GM23338 (cell line): ENCODE data around the gene FUT6. TPM values are rescaled to one million over a fixed set of nuclear protein-coding genes. Genes with fewer than 3 reads are reported as not detected.

ENCODE experiments used
- ATAC-seq: fragments of 200-7000 bp; cut with Tn5 transposase; 3 replicates; pipeline ENCODE4 v1.9.1; 2020
- DNase-seq: peaks from one replicate; pipeline ENCODE4 v3.0.0-alpha.2; 2015; ENCODE audit warnings: low spot score
- H2AFZ ChIP-seq: fragments of 200-600 bp; sonication (generic); 2 replicates; pipeline ENCODE4 v1.8.0; 2016; ENCODE audit warnings: antibody characterized with exemption, mild to moderate bottlenecking, moderate library complexity
- H3F3A ChIP-seq: fragments of 200-600 bp; sonication (generic); replicated peaks from 2 replicates; pipeline ENCODE4 v1.8.0; 2017; ENCODE audit warnings: antibody characterized with exemption, mixed run types, low read depth
- H3K27ac ChIP-seq: fragments of 200-600 bp; sonication (generic); 2 replicates; pipeline ENCODE4 v1.6.1; 2016; ENCODE audit warnings: low read depth
- H3K27me3 ChIP-seq: fragments of 200-600 bp; sonication (generic); 2 replicates; pipeline ENCODE4 v1.8.0; 2016; ENCODE audit warnings: mild to moderate bottlenecking, mixed run types, moderate library complexity; ENCODE audit not compliant: insufficient read depth
- H3K36me3 ChIP-seq: fragments of 200-600 bp; sonication (generic); 2 replicates; pipeline ENCODE4 v1.8.0; 2016; ENCODE audit warnings: mild to moderate bottlenecking; ENCODE audit not compliant: insufficient read depth
- H3K4me1 ChIP-seq: fragments of 200-600 bp; sonication (generic); 2 replicates; pipeline ENCODE4 v1.8.0; 2016; ENCODE audit warnings: mild to moderate bottlenecking, moderate library complexity; ENCODE audit not compliant: insufficient read depth
- H3K4me2 ChIP-seq: fragments of 200-600 bp; sonication (generic); 2 replicates; pipeline ENCODE4 v1.7.1; 2017; ENCODE audit warnings: mixed run types
- H3K4me3 ChIP-seq: fragments of 200-600 bp; sonication (generic); 2 replicates; pipeline ENCODE4 v1.6.1; 2016; ENCODE audit warnings: mixed run types
- H3K79me2 ChIP-seq: fragments of 200-600 bp; sonication (generic); replicated peaks from 2 replicates; pipeline ENCODE4 v1.8.0; 2017; ENCODE audit warnings: mild to moderate bottlenecking; ENCODE audit not compliant: insufficient read depth
- H3K9me2 ChIP-seq: fragments of 200-600 bp; sonication (generic); 2 replicates; pipeline ENCODE4 v1.8.0; 2017; ENCODE audit not compliant: insufficient read depth
- H4K20me1 ChIP-seq: fragments of 200-600 bp; sonication (generic); replicated peaks from 2 replicates; pipeline ENCODE4 v1.8.0; 2017; ENCODE audit warnings: mild to moderate bottlenecking; ENCODE audit not compliant: insufficient read depth
- H3K27ac Mint-ChIP-seq: 2 replicates; pipeline ENCODE4 v1.8.0; 2020; ENCODE audit warnings: inconsistent platforms, mild to moderate bottlenecking, moderate library complexity, mixed read lengths
- H3K27me3 Mint-ChIP-seq: 3 replicates; pipeline ENCODE4 v1.8.0; 2022; ENCODE audit warnings: low read depth, mild to moderate bottlenecking, moderate library complexity, mixed read lengths, inconsistent platforms; ENCODE audit not compliant: insufficient read depth, poor library complexity
- H3K36me3 Mint-ChIP-seq: 3 replicates; pipeline ENCODE4 v1.8.0; 2021; ENCODE audit warnings: low read depth, mild to moderate bottlenecking, inconsistent platforms, moderate library complexity, mixed read lengths
- H3K4me1 Mint-ChIP-seq: 3 replicates; pipeline ENCODE4 v1.8.0; 2020; ENCODE audit warnings: mild to moderate bottlenecking, inconsistent platforms, mixed read lengths
- H3K4me3 Mint-ChIP-seq: 3 replicates; pipeline ENCODE4 v1.8.0; 2021; ENCODE audit warnings: moderate library complexity, mild to moderate bottlenecking, inconsistent platforms, mixed read lengths
- H3K9me3 Mint-ChIP-seq: 3 replicates; pipeline ENCODE4 v1.8.0; 2020; ENCODE audit warnings: moderate library complexity, mild to moderate bottlenecking, inconsistent platforms, mixed read lengths
- EZH2 ChIP-seq: fragments of 200-600 bp; sonication (generic); IDR thresholded peaks from one replicate; pipeline ENCODE4 v1.8.0; 2017; ENCODE audit warnings: antibody characterized with exemption, mild to moderate bottlenecking, low read depth; ENCODE audit not compliant: unreplicated experiment
- JUNB ChIP-seq: IDR thresholded peaks from one replicate; pipeline ENCODE4 v1.6.1; 2016; ENCODE audit warnings: antibody characterized with exemption; ENCODE audit not compliant: unreplicated experiment
- NANOG ChIP-seq: IDR thresholded peaks from 2 replicates; pipeline ENCODE4 v1.6.1; 2016; ENCODE audit warnings: antibody characterized with exemption, borderline replicate concordance
- STAT1 ChIP-seq: IDR thresholded peaks from one replicate; pipeline ENCODE4 v1.6.1; 2016; ENCODE audit warnings: antibody characterized with exemption; ENCODE audit not compliant: unreplicated experiment
- ZNF331 ChIP-seq: fragments of 250-450 bp; sonication (Bioruptor Pico); IDR thresholded peaks from 2 replicates; pipeline ENCODE4 v1.5.0; 2020; ENCODE audit warnings: low read depth, mild to moderate bottlenecking, moderate library complexity
- ZNF462 ChIP-seq: fragments of 250-450 bp; sonication (Bioruptor Pico); IDR thresholded peaks from 2 replicates; pipeline ENCODE4 v1.5.0; 2020; ENCODE audit warnings: mild to moderate bottlenecking, moderate library complexity
- polyA plus RNA-seq: library from polyadenylated mRNA; unstranded; fragments of >200 nt; fragmentation: Nextera tagmentation; extraction: Ambion mirVana; gene quantifications from 2 replicates; pipeline ENCODE4 v1.2.1, GENCODE V29; 2016
- total RNA-seq: library from RNA; depleted of rRNA; stranded (reverse); fragments of >200 nt; shearing (Covaris generic); gene quantifications from 2 replicates; pipeline ENCODE4 v1.2.3, GENCODE V29; 2014

FUT6 gene
- total and polyA plus RNA-seq, 2 experiments from 2014 or later: not detected

DNA sequence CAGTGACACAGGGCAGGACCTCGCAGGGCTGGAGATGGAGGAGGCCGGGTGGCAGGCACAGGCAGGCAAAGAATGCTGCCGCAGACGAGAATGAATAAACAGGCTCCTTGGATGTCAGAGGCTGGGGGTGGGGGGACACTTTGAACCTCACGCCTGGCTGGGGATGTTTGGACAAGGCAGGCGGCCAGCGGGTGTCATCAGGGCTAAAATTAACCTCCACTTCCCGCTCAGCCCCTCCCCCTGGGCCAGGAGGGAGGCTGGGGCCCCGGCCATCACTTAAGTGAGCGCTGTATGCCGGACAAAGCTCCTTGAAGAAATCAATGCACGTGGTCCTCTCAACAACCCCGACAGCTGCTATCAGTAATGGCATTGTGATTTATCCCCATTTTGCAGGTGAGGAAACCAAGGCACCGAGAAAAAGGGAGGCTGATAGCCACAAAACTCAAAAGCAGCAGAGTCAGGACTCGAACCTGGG lies 41.1 kb upstream of the FUT6 start:
- Histone ChIP-seq H3K79me2 (no peaks in the 10 kb centered on the region), H3K4me1 (peaks cover 14% of the 10 kb centered on the region; the same call in 1 of the 2 replicates), H3K36me3 (no peaks in the 10 kb centered on the region), H3K27ac (no peak overlapping the region), H3K4me2 (peak overlapping the region; percentile 64; the same call in 1 of the 2 replicates), H3K27me3 (no peaks in the 10 kb centered on the region), H3F3A (no peaks in the 10 kb centered on the region), H3K4me3 (no peak overlapping the region), H2AFZ (0 out of 2 replicates have a peak overlapping the region, but pooled peaks have one; percentile 18), H3K9me2 (no peaks in the 10 kb centered on the region), H4K20me1 (no peaks in the 10 kb centered on the region)
- DNase-seq (peak; percentile 43), ATAC-seq (peak; percentile 53)
- Mint-ChIP-seq H3K9me3 (no peaks in the 10 kb centered on the region; the same call in 2 of the 3 replicates), H3K27ac (no peak overlapping the region), H3K4me3 (no peak overlapping the region), H3K4me1 (peaks cover 14% of the 10 kb centered on the region), H3K36me3 (no peaks in the 10 kb centered on the region), H3K27me3 (peaks cover 5% of the 10 kb centered on the region)
- TF ChIP-seq ZNF462 (CRISPR knock-in tag): no peak

DNA sequence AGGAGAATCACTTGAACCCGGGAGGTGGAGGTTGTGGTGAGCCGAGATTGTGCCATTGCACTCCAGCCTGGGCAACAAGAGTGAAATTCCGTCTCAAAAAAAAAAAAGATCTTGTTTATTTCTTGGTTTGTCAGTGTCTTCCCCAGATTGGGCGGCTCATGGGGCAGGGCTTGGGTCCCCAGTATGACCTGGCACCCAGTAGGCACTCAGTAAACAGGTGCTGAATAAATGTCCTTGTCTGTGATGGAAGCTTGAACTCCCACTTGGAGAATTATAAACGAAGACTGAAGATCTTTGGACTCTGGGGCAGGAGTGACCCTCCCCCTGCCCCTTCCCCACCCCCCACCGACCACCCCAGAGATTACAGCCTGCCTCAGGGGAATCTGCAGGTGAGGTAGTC lies 40.7 kb upstream of the FUT6 start:
- Histone ChIP-seq H3K9me2 (no peaks in the 10 kb centered on the region), H4K20me1 (no peaks in the 10 kb centered on the region), H3K4me1 (peaks cover 14% of the 10 kb centered on the region; the same call in 1 of the 2 replicates), H3K27ac (no peak overlapping the region), H3K27me3 (no peaks in the 10 kb centered on the region), H3K4me2 (peak overlapping the region; percentile 38; the same call in 1 of the 2 replicates), H3K36me3 (no peaks in the 10 kb centered on the region), H3F3A (no peaks in the 10 kb centered on the region), H2AFZ (no peak overlapping the region), H3K4me3 (no peak overlapping the region), H3K79me2 (no peaks in the 10 kb centered on the region)
- H3K27me3 Mint-ChIP-seq: peaks cover 5% of the 10 kb centered on the region
- ATAC-seq (no peak), DNase-seq (no peak)
- no peaks in the 10 kb centered on the region for H3K36me3 Mint-ChIP-seq
- peaks cover 14% of the 10 kb centered on the region for H3K4me1 Mint-ChIP-seq
- H3K27ac Mint-ChIP-seq: no peak overlapping the region
- H3K4me3 Mint-ChIP-seq: no peak overlapping the region
- H3K9me3 Mint-ChIP-seq: no peaks in the 10 kb centered on the region; the same call in 2 of the 3 replicates
- TF ChIP-seq STAT1 (no peak), JUNB (no peak), ZNF331 (CRISPR knock-in tag) (no peak), ZNF462 (CRISPR knock-in tag) (no peak), EZH2 (no peak), NANOG (no peak)
